ENCODE results near the gene ASCC1.
"Not testable (repeated sequence)": the region's sequence is repeated elsewhere in the genome, so short reads cannot be mapped to it uniquely, and the experiment has no call there.

Gene ASCC1

GRCh38 chr10:72218726-72219125, 2.6 kb upstream of the ASCC1 start:
- H3K27ac ChIP-seq (ENCODE audit: low read depth, low read length, severe bottlenecking), result no peak overlapping the region
- no peak overlapping the region for H3K4me3 ChIP-seq (ENCODE audit: extremely low read depth, insufficient read depth, low read length, poor library complexity, severe bottlenecking)
- peaks cover 3% of the 10 kb centered on the region for H3K4me1 ChIP-seq (ENCODE audit: control insufficient read depth, insufficient read depth, low read length, poor library complexity, severe bottlenecking)
- WGBS, 2 experiments (ENCODE audit: insufficient coverage in 2 of 2), result 92 to 100% methylated on average over 1 to 2 of the region's 2 CpGs
- peaks cover 26% of the 10 kb centered on the region for H3K36me3 ChIP-seq (ENCODE audit: control insufficient read depth, insufficient read depth, low read length)
- H3K9me3 ChIP-seq (ENCODE audit: control insufficient read depth, low read length), result no peaks in the 10 kb centered on the region

- Histone ChIP-seq H3K27ac (ENCODE audit: low read depth, low read length, severe bottlenecking) (no peak overlapping the region), H3K9me3 (ENCODE audit: control insufficient read depth, low read length) (no peaks in the 10 kb centered on the region), H3K4me3 (ENCODE audit: extremely low read depth, insufficient read depth, low read length, poor library complexity, severe bottlenecking) (no peak overlapping the region), H3K36me3 (ENCODE audit: control insufficient read depth, insufficient read depth, low read length) (peaks cover 23% of the 10 kb centered on the region), H3K4me1 (ENCODE audit: control insufficient read depth, insufficient read depth, low read length, poor library complexity, severe bottlenecking) (peaks cover 3% of the 10 kb centered on the region)
- no CpG with 5 or more reads among the region's 1 CpG for WGBS, 2 experiments (ENCODE audit: insufficient coverage in 2 of 2)
These were observed 2.2 kb upstream of the ASCC1 start for GRCh38 chr10:72218325-72218724.

- not testable (repeated sequence) for H3K4me3 ChIP-seq (ENCODE audit: extremely low read depth, insufficient read depth, low read length, poor library complexity, severe bottlenecking); H3K4me1 ChIP-seq (ENCODE audit: control insufficient read depth, insufficient read depth, low read length, poor library complexity, severe bottlenecking); H3K9me3 ChIP-seq (ENCODE audit: control insufficient read depth, low read length); H3K27ac ChIP-seq (ENCODE audit: low read depth, low read length, severe bottlenecking)
- peaks cover 44% of the 10 kb centered on the region for H3K36me3 ChIP-seq (ENCODE audit: control insufficient read depth, insufficient read depth, low read length)
- 83 to 100% methylated on average over 1 of the region's 2 CpGs for WGBS, 2 experiments (ENCODE audit: insufficient coverage in 2 of 2)
These were observed 4.2 kb downstream of the ASCC1 start for GRCh38 chr10:72211832-72212231.

- H3K4me1 ChIP-seq (ENCODE audit: control insufficient read depth, insufficient read depth, low read length, poor library complexity, severe bottlenecking); H3K4me3 ChIP-seq (ENCODE audit: extremely low read depth, insufficient read depth, low read length, poor library complexity, severe bottlenecking); H3K27ac ChIP-seq (ENCODE audit: low read depth, low read length, severe bottlenecking); H3K9me3 ChIP-seq (ENCODE audit: control insufficient read depth, low read length): not testable (repeated sequence)
- H3K36me3 ChIP-seq (ENCODE audit: control insufficient read depth, insufficient read depth, low read length), result peaks cover 49% of the 10 kb centered on the region
- 86 to 97% methylated on average over 6 to 8 of the region's 11 CpGs for whole genome bisulfite sequencing, 2 experiments (ENCODE audit: insufficient coverage in 2 of 2)
These were observed 4.7 kb downstream of the ASCC1 start for GRCh38 chr10:72211381-72211780.

GRCh38 chr10:72208526-72208925, 7.5 kb downstream of the ASCC1 start:
- not testable (repeated sequence) for H3K27ac ChIP-seq (ENCODE audit: low read depth, low read length, severe bottlenecking); H3K4me3 ChIP-seq (ENCODE audit: extremely low read depth, insufficient read depth, low read length, poor library complexity, severe bottlenecking); H3K4me1 ChIP-seq (ENCODE audit: control insufficient read depth, insufficient read depth, low read length, poor library complexity, severe bottlenecking); H3K9me3 ChIP-seq (ENCODE audit: control insufficient read depth, low read length)
- H3K36me3 ChIP-seq (ENCODE audit: control insufficient read depth, insufficient read depth, low read length), result peaks cover 65% of the 10 kb centered on the region
- WGBS, 2 experiments (ENCODE audit: insufficient coverage in 2 of 2), result 93% methylated on average over 1 of the region's 2 CpGs; no CpG with 5 or more reads in 1 of the 2 experiments

- H3K4me3 ChIP-seq (ENCODE audit: extremely low read depth, insufficient read depth, low read length, poor library complexity, severe bottlenecking), result no peak overlapping the region
- H3K9me3 ChIP-seq (ENCODE audit: control insufficient read depth, low read length), result no peaks in the 10 kb centered on the region
- WGBS, 2 experiments (ENCODE audit: insufficient coverage in 2 of 2), result 100% methylated on average over 2 to 5 of the region's 7 CpGs
- peaks cover 76% of the 10 kb centered on the region for H3K36me3 ChIP-seq (ENCODE audit: control insufficient read depth, insufficient read depth, low read length)
- H3K4me1 ChIP-seq (ENCODE audit: control insufficient read depth, insufficient read depth, low read length, poor library complexity, severe bottlenecking), result peaks cover 3% of the 10 kb centered on the region
- no peak overlapping the region for H3K27ac ChIP-seq (ENCODE audit: low read depth, low read length, severe bottlenecking)
These were observed 9.4 kb downstream of the ASCC1 start for GRCh38 chr10:72206511-72207229.

- no peak overlapping the region for H3K4me3 ChIP-seq (ENCODE audit: extremely low read depth, insufficient read depth, low read length, poor library complexity, severe bottlenecking)
- peaks cover 75% of the 10 kb centered on the region for H3K36me3 ChIP-seq (ENCODE audit: control insufficient read depth, insufficient read depth, low read length)
- H3K9me3 ChIP-seq (ENCODE audit: control insufficient read depth, low read length), result no peaks in the 10 kb centered on the region
- H3K4me1 ChIP-seq (ENCODE audit: control insufficient read depth, insufficient read depth, low read length, poor library complexity, severe bottlenecking), result no peaks in the 10 kb centered on the region
- 100% methylated on average over 1 of the region's 1 CpG for WGBS, 2 experiments (ENCODE audit: insufficient coverage in 2 of 2)
- H3K27ac ChIP-seq (ENCODE audit: low read depth, low read length, severe bottlenecking), result no peak overlapping the region
These were observed 11.4 kb downstream of the ASCC1 start for GRCh38 chr10:72204724-72205123.

GRCh38 chr10:72204296-72204695, 11.8 kb downstream of the ASCC1 start:
- Histone ChIP-seq H3K9me3 (ENCODE audit: control insufficient read depth, low read length) (no peaks in the 10 kb centered on the region), H3K4me1 (ENCODE audit: control insufficient read depth, insufficient read depth, low read length, poor library complexity, severe bottlenecking) (no peaks in the 10 kb centered on the region), H3K4me3 (ENCODE audit: extremely low read depth, insufficient read depth, low read length, poor library complexity, severe bottlenecking) (no peak overlapping the region), H3K27ac (ENCODE audit: low read depth, low read length, severe bottlenecking) (no peak overlapping the region), H3K36me3 (ENCODE audit: control insufficient read depth, insufficient read depth, low read length) (peaks cover 75% of the 10 kb centered on the region)
- WGBS, 2 experiments (ENCODE audit: insufficient coverage in 2 of 2), result 97% methylated on average over 7 of the region's 9 CpGs

- Histone ChIP-seq H3K9me3 (ENCODE audit: control insufficient read depth, low read length) (no peaks in the 10 kb centered on the region), H3K27ac (ENCODE audit: low read depth, low read length, severe bottlenecking) (no peak overlapping the region), H3K4me1 (ENCODE audit: control insufficient read depth, insufficient read depth, low read length, poor library complexity, severe bottlenecking) (no peaks in the 10 kb centered on the region), H3K36me3 (ENCODE audit: control insufficient read depth, insufficient read depth, low read length) (peaks cover 52% of the 10 kb centered on the region), H3K4me3 (ENCODE audit: extremely low read depth, insufficient read depth, low read length, poor library complexity, severe bottlenecking) (no peak overlapping the region)
- 96 to 100% methylated on average over 3 of the region's 5 CpGs for WGBS, 2 experiments (ENCODE audit: insufficient coverage in 2 of 2)
These were observed 14.8 kb downstream of the ASCC1 start for GRCh38 chr10:72201293-72201692.

GRCh38 chr10:72200883-72201282, 15.2 kb downstream of the ASCC1 start:
- WGBS, 2 experiments (ENCODE audit: insufficient coverage in 2 of 2), result 100% methylated on average over 3 of the region's 3 CpGs
- Histone ChIP-seq H3K4me3 (ENCODE audit: extremely low read depth, insufficient read depth, low read length, poor library complexity, severe bottlenecking) (no peak overlapping the region), H3K27ac (ENCODE audit: low read depth, low read length, severe bottlenecking) (no peak overlapping the region), H3K4me1 (ENCODE audit: control insufficient read depth, insufficient read depth, low read length, poor library complexity, severe bottlenecking) (no peaks in the 10 kb centered on the region), H3K9me3 (ENCODE audit: control insufficient read depth, low read length) (no peaks in the 10 kb centered on the region), H3K36me3 (ENCODE audit: control insufficient read depth, insufficient read depth, low read length) (peaks cover 53% of the 10 kb centered on the region)

- WGBS, 2 experiments (ENCODE audit: insufficient coverage in 2 of 2), result no CpG with 5 or more reads among the region's 2 CpGs
- Histone ChIP-seq H3K4me1 (ENCODE audit: control insufficient read depth, insufficient read depth, low read length, poor library complexity, severe bottlenecking) (no peaks in the 10 kb centered on the region), H3K36me3 (ENCODE audit: control insufficient read depth, insufficient read depth, low read length) (peaks cover 40% of the 10 kb centered on the region), H3K4me3 (ENCODE audit: extremely low read depth, insufficient read depth, low read length, poor library complexity, severe bottlenecking) (no peak overlapping the region), H3K9me3 (ENCODE audit: control insufficient read depth, low read length) (no peaks in the 10 kb centered on the region), H3K27ac (ENCODE audit: low read depth, low read length, severe bottlenecking) (no peak overlapping the region)
These were observed 21.1 kb downstream of the ASCC1 start for GRCh38 chr10:72194949-72195348.

Data from mesodermal cell (in vitro differentiated cells).